Neural cell (in vitro differentiated cells): ENCODE results near the gene LACRT. TPM values are rescaled to one million over a fixed set of nuclear protein-coding genes. Genes with fewer than 3 reads are reported as not detected.

ENCODE experiments used
- H2AFZ ChIP-seq: fragments of 200-600, 300-800 bp; sonication (generic), shearing (Covaris generic); 2 replicates; pipeline ENCODE4 v1.6.0; 2014; ENCODE audit warnings: low read depth, mild to moderate bottlenecking, antibody characterized with exemption, low read length, moderate library complexity
- H3F3A ChIP-seq: fragments of 200-600 bp; shearing (Covaris generic); 2 replicates; pipeline ENCODE4 v1.6.1; 2016; ENCODE audit warnings: mild to moderate bottlenecking, moderate library complexity, mixed read lengths, antibody characterized with exemption, low read length; ENCODE audit not compliant: insufficient read depth, poor library complexity, severe bottlenecking
- H3K27ac ChIP-seq: fragments of 200-600, 300-800 bp; sonication (generic), shearing (Covaris generic); 2 replicates; pipeline ENCODE4 v1.5.1; 2014; ENCODE audit warnings: mild to moderate bottlenecking, low read length, moderate library complexity
- H3K27me3 ChIP-seq: fragments of 300-800, 200-600 bp; sonication (generic), shearing (Covaris generic); 2 replicates; pipeline ENCODE4 v1.6.0; 2014; ENCODE audit warnings: mild to moderate bottlenecking, low read depth, low read length, moderate library complexity; ENCODE audit not compliant: insufficient read depth
- H3K36me3 ChIP-seq: fragments of 300-800, 200-600 bp; sonication (generic), shearing (Covaris generic); 2 replicates; pipeline ENCODE4 v1.5.1; 2014; ENCODE audit warnings: mild to moderate bottlenecking, antibody characterized with exemption, low read length, moderate library complexity; ENCODE audit not compliant: insufficient read depth
- H3K4me2 ChIP-seq: fragments of 300-800, 200-600 bp; sonication (generic), shearing (Covaris generic); 2 replicates; pipeline ENCODE4 v1.6.0; 2014; ENCODE audit warnings: mild to moderate bottlenecking, low read length
- H3K4me3 ChIP-seq: fragments of 300-800, 200-600 bp; sonication (generic), shearing (Covaris generic); 2 replicates; pipeline ENCODE4 v1.5.1; 2014; ENCODE audit warnings: mild to moderate bottlenecking, low read length, moderate library complexity
- H3K79me2 ChIP-seq: fragments of 200-600 bp; shearing (Covaris generic); replicated peaks from 2 replicates; pipeline ENCODE4 v1.6.0; 2014; ENCODE audit warnings: mild to moderate bottlenecking, low read length, moderate library complexity; ENCODE audit not compliant: insufficient read depth
- H3K9ac ChIP-seq: fragments of 300-800, 200-600 bp; sonication (generic), shearing (Covaris generic); 2 replicates; pipeline ENCODE4 v1.6.1; 2016; ENCODE audit warnings: mild to moderate bottlenecking, low read length, mixed read lengths
- H3K9me2 ChIP-seq: fragments of 200-600 bp; shearing (Covaris generic); 2 replicates; pipeline ENCODE4 v1.6.1; 2016; ENCODE audit warnings: mild to moderate bottlenecking, low read length, mixed read lengths; ENCODE audit not compliant: insufficient read depth
- H3K9me3 ChIP-seq: fragments of 200-600, 300-800 bp; sonication (generic), shearing (Covaris generic); 2 replicates; pipeline ENCODE4 v1.6.1; 2016; ENCODE audit warnings: mild to moderate bottlenecking, mixed run types, low read length, moderate library complexity, mixed read lengths
- H4K20me1 ChIP-seq: fragments of 200-600 bp; shearing (Covaris generic); 2 replicates; pipeline ENCODE4 v1.6.1; 2016; ENCODE audit warnings: mild to moderate bottlenecking, mixed run types; ENCODE audit not compliant: insufficient read depth
- CTCF ChIP-seq: fragments of 450-650 bp; IDR thresholded peaks from 2 replicates; pipeline ENCODE4 v1.5.1; 2014; ENCODE audit warnings: antibody characterized with exemption, mild to moderate bottlenecking, moderate library complexity; ENCODE audit not compliant: poor library complexity, severe bottlenecking
- EP300 ChIP-seq: fragments of 450-650 bp; conservative IDR thresholded peaks from 2 replicates; pipeline ENCODE4 v1.6.1; 2014; ENCODE audit warnings: antibody characterized with exemption, mild to moderate bottlenecking, moderate library complexity; ENCODE audit not compliant: poor library complexity, severe bottlenecking
- EZH2 ChIP-seq: fragments of 200-600, 300-800 bp; shearing (Covaris generic), sonication (generic); IDR thresholded peaks from 2 replicates; pipeline ENCODE4 v1.6.1; 2014; ENCODE audit warnings: antibody characterized with exemption, low read length, borderline replicate concordance, mild to moderate bottlenecking; ENCODE audit not compliant: insufficient read depth, poor library complexity, severe bottlenecking
- MXI1 ChIP-seq: fragments of 450-650 bp; conservative IDR thresholded peaks from 2 replicates; pipeline ENCODE4 v1.6.1; 2014; ENCODE audit warnings: antibody characterized with exemption, mild to moderate bottlenecking; ENCODE audit not compliant: poor library complexity, severe bottlenecking
- POLR2AphosphoS5 ChIP-seq: IDR thresholded peaks from 2 replicates; pipeline ENCODE4 v1.6.1; 2012
- RAD21 ChIP-seq: fragments of 450-650 bp; conservative IDR thresholded peaks from 2 replicates; pipeline ENCODE4 v1.6.1; 2014; ENCODE audit warnings: antibody characterized with exemption, mild to moderate bottlenecking, moderate library complexity
- REST ChIP-seq: IDR thresholded peaks from 2 replicates; pipeline ENCODE4 v1.6.1; 2012; ENCODE audit warnings: borderline replicate concordance
- SMC3 ChIP-seq: fragments of 450-650 bp; conservative IDR thresholded peaks from 2 replicates; pipeline ENCODE4 v1.6.1; 2014; ENCODE audit warnings: antibody characterized with exemption, mild to moderate bottlenecking, moderate library complexity; ENCODE audit not compliant: poor library complexity
- TAF1 ChIP-seq: IDR thresholded peaks from 2 replicates; pipeline ENCODE4 v1.6.1; 2012; ENCODE audit warnings: low read depth
- polyA plus RNA-seq: library from polyadenylated mRNA; depleted of rRNA; stranded (reverse); fragments of >200 nt; gene quantifications from 2 replicates; pipeline ENCODE4 v1.2.3, GENCODE V29; 2014

LACRT gene
- polyA plus RNA-seq, 1 donor from 2014 or later = not detected

- Histone ChIP-seq H3F3A (no peaks in the 10 kb centered on the region), H2AFZ (no peak overlapping the region), H3K9me2 (no peaks in the 10 kb centered on the region), H3K27me3 (no peaks in the 10 kb centered on the region), H3K79me2 (no peaks in the 10 kb centered on the region), H3K9ac (no peak overlapping the region), H3K4me3 (no peak overlapping the region), H3K4me2 (no peak overlapping the region), H4K20me1 (no peaks in the 10 kb centered on the region), H3K36me3 (no peaks in the 10 kb centered on the region), H3K9me3 (no peaks in the 10 kb centered on the region), H3K27ac (no peak overlapping the region)
- TF ChIP-seq SMC3 (no peak), CTCF (no peak), TAF1 (no peak), EP300 (no peak), MXI1 (no peak), POLR2AphosphoS5 (no peak), REST (no peak)
Observed at GRCh38 chr12:54678131-54678530, 43.4 kb upstream of the LACRT start.

DNA sequence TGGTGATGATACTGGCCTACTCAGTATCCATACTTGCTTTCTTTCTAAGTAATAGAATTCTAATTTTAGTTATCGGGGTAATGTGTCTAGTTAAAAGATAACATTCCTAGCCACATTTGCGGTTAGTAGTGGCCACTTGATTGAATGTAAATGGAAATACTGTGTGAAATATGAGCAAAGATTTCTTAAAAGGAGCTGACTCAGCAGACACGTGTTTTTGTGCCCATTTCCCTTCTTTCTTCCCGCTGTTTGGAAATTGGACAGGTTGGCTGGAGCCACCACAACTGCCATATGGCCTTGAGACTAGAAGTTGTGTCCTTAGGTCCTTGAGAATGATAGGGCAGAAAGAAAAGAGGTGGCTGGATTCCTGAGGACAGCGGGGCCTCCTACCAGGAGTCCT lies 33.2 kb upstream of the LACRT start:
- no peak for TF ChIP-seq TAF1
- TF ChIP-seq EP300 = no peak
- TF ChIP-seq CTCF = no peak
- no peak for TF ChIP-seq REST
- TF ChIP-seq POLR2AphosphoS5 = no peak
- TF ChIP-seq RAD21 = no peak
- TF ChIP-seq SMC3 = no peak
- no peak for TF ChIP-seq MXI1
- no peak for TF ChIP-seq EZH2
- no peak overlapping the region for H3K4me3 ChIP-seq
- H2AFZ ChIP-seq = no peak overlapping the region
- H3K79me2 ChIP-seq = no peaks in the 10 kb centered on the region
- no peak overlapping the region for H3K27ac ChIP-seq
- H3K27me3 ChIP-seq = no peaks in the 10 kb centered on the region
- no peak overlapping the region for H3K4me2 ChIP-seq
- no peaks in the 10 kb centered on the region for H3K36me3 ChIP-seq
- no peak overlapping the region for H3K9ac ChIP-seq
- no peaks in the 10 kb centered on the region for H4K20me1 ChIP-seq
- H3K9me3 ChIP-seq = no peaks in the 10 kb centered on the region
- no peaks in the 10 kb centered on the region for H3K9me2 ChIP-seq
- no peaks in the 10 kb centered on the region for H3F3A ChIP-seq
